Right lobe of liver (tissue), 6 donors: ENCODE data around the gene ASB9. TPM values are rescaled to one million over a fixed set of nuclear protein-coding genes. Genes with fewer than 3 reads are reported as not detected.

ENCODE experiments used
- ATAC-seq, 4 donors: fragments of 200-7000 bp; cut with Tn5 transposase; one replicate each; pipeline ENCODE4 v1.9.1; 2020; ENCODE audit warnings: mild to moderate bottlenecking in 4 of 4, moderate library complexity in 4 of 4
- DNase-seq, 3 donors: peaks; one replicate each; pipeline ENCODE4 v3.0.0-alpha.2; 2020
- H3K27ac ChIP-seq, 3 donors: fragments of 200-600 bp; one replicate each; pipeline ENCODE4 v1.8.0; 2022
- H3K27me3 ChIP-seq, 2 donors: fragments of 200-600 bp; one replicate each; pipeline ENCODE4 v1.8.0; 2022
- H3K36me3 ChIP-seq, 4 donors: fragments of 200-600 bp; sonication (generic) in 1 of 4; one replicate each; pipeline versions ENCODE4 v1.5.1 to v1.8.0; 2017 to 2022; ENCODE audit warnings: control low read depth in 1 of 4
- H3K4me1 ChIP-seq, 4 donors: fragments of 200-600 bp; sonication (generic) in 1 of 4; one replicate each; pipeline versions ENCODE4 v1.5.1 to v1.8.0; 2017 to 2022; ENCODE audit warnings: control low read depth in 1 of 4
- H3K4me3 ChIP-seq, 3 donors: fragments of 200-600 bp; one replicate each; pipeline ENCODE4 v1.8.0; 2022
- H3K9me3 ChIP-seq, 4 donors: fragments of 200-600 bp; sonication (generic) in 1 of 4; one replicate each; pipeline versions ENCODE4 v1.5.1 to v1.8.0; 2017 to 2022; ENCODE audit warnings: control low read depth in 1 of 4
- CTCF ChIP-seq, 4 donors: fragments of 200-600 bp in 3 of 4; fragments of 450-650 bp in 1 of 4; IDR thresholded peaks; one replicate each; pipeline versions ENCODE4 v1.5.1 to v1.8.0; 2016 to 2022; ENCODE audit warnings: antibody characterized with exemption in 4 of 4, mild to moderate bottlenecking in 2 of 4
- POLR2A ChIP-seq: fragments of 450-650 bp; IDR thresholded peaks from one replicate; pipeline ENCODE4 v1.6.1; 2017; ENCODE audit warnings: antibody characterized with exemption, mild to moderate bottlenecking
- WGBS: methylation state at CpG from one replicate; pipeline ENCODE4 v1.1.6; 2018; ENCODE audit warnings: low coverage, low lambda C conversion rate; ENCODE audit not compliant: insufficient coverage; ENCODE audit errors: missing lambda C conversion rate; 5-methylcytosine and 5-hydroxymethylcytosine counted together
- intact Hi-C, 2 donors: fragments of 100-400 bp; cut with DNase I; formaldehyde crosslinking; loops; one replicate each; pipeline versions ENCODE4 v1.11.2 to v1.14.1; 2022
- total RNA-seq, 6 experiments: library from RNA; depleted of rRNA in 2 of 6; stranded (reverse); fragments of >200 nt in 2 of 6; fragmentation: NEBNext Ultra II Directional in 3 of 6; extraction: Animal tissue kit (Norgen Biotek cat#: 25700) in 3 of 6; gene quantifications; one replicate each; pipeline versions ENCODE4 v1.1.0 to v1.2.4, GENCODE V29; 2016 to 2023
- donor health status: DM: no; HTN: yes; CAD: no.
- donor health status: DM: no; HTN: no; CAD: no.
- donor health status: DM: no; HTN: no; CAD: no.
- donor health status: DM: no; HTN: yes; CAD: no.
- donor health status: DM: no; HTN: yes; CAD: no.

Gene ASB9
- total RNA-seq, 6 experiments from 2014 or later = 1.3 to 7.4 (median 3.5) TPM

GRCh38 chrX:15207994-15208393 is 61.9 kb downstream of the ASB9 start:
- no peak overlapping the region for H3K27ac ChIP-seq
- peaks cover 0 to 6% (median 0%) of the 10 kb centered on the region in 4 donors for H3K4me1 ChIP-seq
- no peaks in the 10 kb centered on the region for H3K9me3 ChIP-seq
- no peak overlapping the region for H3K4me3 ChIP-seq
- 81% methylated on average over 3 of the region's 3 CpGs for WGBS
- no peaks in the 10 kb centered on the region for H3K36me3 ChIP-seq
- DNase-seq = no peak
- TF ChIP-seq CTCF (IDR thresholded peaks at IDR 0.05) (no peak), POLR2A (no peak)
- ATAC-seq = no peak
- intact Hi-C loops = no loop called here
- H3K27me3 ChIP-seq = no peaks in the 10 kb centered on the region

GRCh38 chrX:15207384-15207783 is 62.5 kb downstream of the ASB9 start:
- no peak overlapping the region for H3K4me3 ChIP-seq
- H3K27me3 ChIP-seq = no peaks in the 10 kb centered on the region
- WGBS = 53% methylated on average over 1 of the region's 1 CpG
- intact Hi-C loops = no loop called here
- ATAC-seq = no peak
- no peaks in the 10 kb centered on the region for H3K36me3 ChIP-seq
- no peak overlapping the region for H3K27ac ChIP-seq
- peaks cover 0 to 6% (median 0%) of the 10 kb centered on the region in 4 donors for H3K4me1 ChIP-seq
- H3K9me3 ChIP-seq = no peaks in the 10 kb centered on the region
- TF ChIP-seq POLR2A = no peak
- TF ChIP-seq CTCF (IDR thresholded peaks at IDR 0.05) = no peak
- DNase-seq = no peak

GRCh38 chrX:15206306-15206705 is 63.6 kb downstream of the ASB9 start:
- Histone ChIP-seq H3K4me1 (peaks cover 0 to 6% (median 0%) of the 10 kb centered on the region in 4 donors), H3K36me3 (no peaks in the 10 kb centered on the region), H3K27me3 (no peaks in the 10 kb centered on the region), H3K27ac (no peak overlapping the region), H3K9me3 (no peaks in the 10 kb centered on the region), H3K4me3 (no peak overlapping the region)
- ATAC-seq (no peak), DNase-seq (no peak)
- TF ChIP-seq CTCF (IDR thresholded peaks at IDR 0.05) (no peak), POLR2A (no peak)
- intact Hi-C loops = no loop called here
- no CpG with 5 or more reads among the region's 1 CpG for WGBS

GRCh38 chrX:15204130-15204751 is 65.6 kb downstream of the ASB9 start:
- intact Hi-C loops = no loop called here
- ATAC-seq (peak in 2 of 4 donors; percentile 64 to 87), DNase-seq (no peak)
- no peaks in the 10 kb centered on the region for H3K27me3 ChIP-seq
- no peaks in the 10 kb centered on the region for H3K36me3 ChIP-seq
- TF ChIP-seq POLR2A = no peak
- TF ChIP-seq CTCF (IDR thresholded peaks at IDR 0.05) = no peak
- no peak overlapping the region for H3K27ac ChIP-seq
- WGBS = 49% methylated on average over 4 of the region's 4 CpGs
- H3K4me1 ChIP-seq = peaks cover 0 to 6% (median 0%) of the 10 kb centered on the region in 4 donors
- no peaks in the 10 kb centered on the region for H3K9me3 ChIP-seq
- no peak overlapping the region for H3K4me3 ChIP-seq
